Hepatocyte (in vitro differentiated cells): ENCODE measurements around the gene INSR. TPM values are rescaled to one million over a fixed set of nuclear protein-coding genes. Genes with fewer than 3 reads are reported as not detected.

ENCODE experiments used
- DNase-seq: peaks from one replicate; pipeline ENCODE4 v3.0.0-alpha.2; 2016; ENCODE audit warnings: low spot score
- H2AFZ ChIP-seq: fragments of 200-600 bp; sonication (generic); 2 replicates; pipeline ENCODE4 v1.6.0; 2016; ENCODE audit warnings: antibody characterized with exemption, mild to moderate bottlenecking
- H3K27ac ChIP-seq: fragments of 200-600 bp; sonication (generic); 2 replicates; pipeline ENCODE4 v1.5.1; 2016; ENCODE audit warnings: mild to moderate bottlenecking
- H3K27me3 ChIP-seq: fragments of 200-600 bp; sonication (generic); 2 replicates; pipeline ENCODE4 v1.6.1; 2016
- H3K36me3 ChIP-seq: fragments of 200-600 bp; sonication (generic); replicated peaks from 2 replicates; pipeline ENCODE4 v1.5.1; 2016; ENCODE audit warnings: low read depth; ENCODE audit not compliant: insufficient read depth
- H3K4me1 ChIP-seq: fragments of 200-600 bp; sonication (generic); 2 replicates; pipeline ENCODE4 v1.5.1; 2016; ENCODE audit warnings: mild to moderate bottlenecking, moderate library complexity; ENCODE audit not compliant: insufficient read depth
- H3K4me2 ChIP-seq: fragments of 200-600 bp; sonication (generic); 2 replicates; pipeline ENCODE4 v1.6.0; 2016
- H3K4me3 ChIP-seq: fragments of 200-600 bp; sonication (generic); 2 replicates; pipeline ENCODE4 v1.5.1; 2016; ENCODE audit warnings: mild to moderate bottlenecking
- H3K79me2 ChIP-seq: fragments of 200-600 bp; sonication (generic); 2 replicates; pipeline ENCODE4 v1.6.0; 2017; ENCODE audit warnings: mild to moderate bottlenecking
- H3K9me2 ChIP-seq: fragments of 200-600 bp; sonication (generic); replicated peaks from 2 replicates; pipeline ENCODE4 v1.6.0; 2017; ENCODE audit warnings: mild to moderate bottlenecking; ENCODE audit not compliant: insufficient read depth
- H3K9me3 ChIP-seq: fragments of 200-600 bp; sonication (generic); 2 replicates; pipeline ENCODE4 v1.5.1; 2016; ENCODE audit warnings: low read depth, mild to moderate bottlenecking
- H4K20me1 ChIP-seq: fragments of 200-600 bp; sonication (generic); 2 replicates; pipeline ENCODE4 v1.6.0; 2016; ENCODE audit warnings: mild to moderate bottlenecking; ENCODE audit not compliant: insufficient read depth, poor library complexity, severe bottlenecking
- CTCF ChIP-seq: fragments of 200-600 bp; sonication (generic); IDR thresholded peaks from 2 replicates; pipeline ENCODE4 v1.5.1; 2016; ENCODE audit warnings: antibody characterized with exemption, mild to moderate bottlenecking; ENCODE audit not compliant: poor library complexity
- EZH2 ChIP-seq: fragments of 200-600 bp; sonication (generic); IDR thresholded peaks from 2 replicates; pipeline ENCODE4 v1.6.1; 2016; ENCODE audit warnings: antibody characterized with exemption, mild to moderate bottlenecking, borderline replicate concordance
- EZH2phosphoT487 ChIP-seq: fragments of 200-600 bp; sonication (generic); IDR thresholded peaks from one replicate; pipeline ENCODE4 v1.6.1; 2018; ENCODE audit warnings: antibody characterized with exemption, mild to moderate bottlenecking, low read depth, moderate library complexity; ENCODE audit not compliant: unreplicated experiment, severe bottlenecking
- WGBS: methylation state at CpG from one replicate; pipeline ENCODE4 v1.1.6; 2016; ENCODE audit warnings: low lambda C conversion rate; ENCODE audit errors: missing lambda C conversion rate; 5-methylcytosine and 5-hydroxymethylcytosine counted together
- polyA plus RNA-seq: library from polyadenylated mRNA; unstranded; fragments of >200 nt; fragmentation: Nextera tagmentation; extraction: Ambion mirVana; gene quantifications from 2 replicates; pipeline ENCODE4 v1.2.1, GENCODE V29; 2016
- total RNA-seq: library from RNA; depleted of rRNA; stranded (reverse); fragments of >200 nt; gene quantifications from 2 replicates; pipeline ENCODE4 v1.2.3, GENCODE V29; 2014

Gene INSR
- total and polyA plus RNA-seq, 2 experiments from 2014 or later = 17.0 to 59.0 TPM

- H3K27me3 ChIP-seq = no peaks in the 10 kb centered on the region
- H4K20me1 ChIP-seq = no peaks in the 10 kb centered on the region
- no peaks in the 10 kb centered on the region for H3K9me3 ChIP-seq
- no peak overlapping the region for H3K4me2 ChIP-seq
- no peak for TF ChIP-seq EZH2phosphoT487
- TF ChIP-seq CTCF = no peak
- no peak for TF ChIP-seq EZH2
- no peak for DNase-seq
- H3K4me3 ChIP-seq = no peak overlapping the region
- no peak overlapping the region for H2AFZ ChIP-seq
- no peaks in the 10 kb centered on the region for H3K79me2 ChIP-seq
- H3K36me3 ChIP-seq = no peaks in the 10 kb centered on the region
- H3K9me2 ChIP-seq = no peaks in the 10 kb centered on the region
- H3K27ac ChIP-seq = no peak overlapping the region
- 80% methylated on average over 7 of the region's 7 CpGs for WGBS
- H3K4me1 ChIP-seq = no peaks in the 10 kb centered on the region
Observed at GRCh38 chr19:7307590-7308218, 13.5 kb upstream of the INSR start.

DNA sequence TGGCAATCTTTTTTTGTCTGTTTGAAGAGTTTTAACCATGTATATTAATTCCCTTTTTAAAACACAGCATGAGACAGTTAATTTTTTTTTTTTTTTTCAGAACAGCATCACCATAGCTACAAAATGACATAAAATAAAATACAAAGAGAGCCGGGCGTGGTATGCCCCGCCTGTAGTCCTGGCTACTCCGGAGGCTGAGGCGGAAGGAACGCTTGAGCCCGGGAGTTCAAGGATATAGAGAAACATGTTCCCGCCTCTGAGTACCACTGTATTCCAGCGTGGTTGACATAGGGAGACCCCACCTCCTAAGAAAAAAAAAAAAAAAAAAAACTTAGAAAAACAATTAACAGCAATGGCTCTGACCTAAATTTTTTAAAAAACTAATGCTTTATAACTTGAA lies 10.0 kb upstream of the INSR start:
- DNase-seq = no peak
- no peak overlapping the region for H3K4me2 ChIP-seq

DNA sequence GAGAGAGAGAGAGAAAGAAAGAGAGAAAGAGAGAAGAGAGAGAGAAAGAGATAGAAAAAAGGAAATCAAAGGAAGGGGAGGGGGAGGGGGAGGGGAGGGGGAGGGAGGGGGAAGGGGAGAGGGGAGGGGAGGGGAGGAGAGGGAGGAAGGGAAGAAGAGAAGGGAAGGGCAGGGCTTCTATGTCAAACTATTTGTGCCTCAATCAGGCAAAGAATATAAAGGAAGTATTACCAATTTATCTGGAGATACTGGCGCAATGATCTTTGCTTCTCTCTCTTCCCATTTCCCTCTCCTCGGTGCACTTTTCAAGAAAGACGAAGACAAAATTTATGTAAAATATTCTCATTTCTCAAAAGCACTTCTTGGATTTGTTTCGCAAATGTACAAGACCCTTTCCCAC lies 9.3 kb upstream of the INSR start:
- Histone ChIP-seq H3K36me3 (no peaks in the 10 kb centered on the region), H3K27ac (no peak overlapping the region), H4K20me1 (no peaks in the 10 kb centered on the region), H3K9me2 (no peaks in the 10 kb centered on the region), H3K27me3 (no peaks in the 10 kb centered on the region), H3K4me1 (no peaks in the 10 kb centered on the region), H3K4me3 (no peak overlapping the region), H3K79me2 (no peaks in the 10 kb centered on the region), H2AFZ (no peak overlapping the region), H3K9me3 (no peaks in the 10 kb centered on the region), H3K4me2 (no peak overlapping the region)
- WGBS = 91% methylated on average over 4 of the region's 4 CpGs
- no peak for TF ChIP-seq EZH2
- TF ChIP-seq CTCF = no peak
- no peak for TF ChIP-seq EZH2phosphoT487
- DNase-seq = no peak

More for the DNA sequence above, 10.0 kb upstream of the INSR start:
- Histone ChIP-seq H2AFZ (no peak overlapping the region), H3K27me3 (no peaks in the 10 kb centered on the region), H4K20me1 (no peaks in the 10 kb centered on the region), H3K4me1 (no peaks in the 10 kb centered on the region), H3K27ac (no peak overlapping the region), H3K4me3 (no peak overlapping the region), H3K9me2 (no peaks in the 10 kb centered on the region), H3K36me3 (no peaks in the 10 kb centered on the region), H3K9me3 (no peaks in the 10 kb centered on the region), H3K79me2 (no peaks in the 10 kb centered on the region)
- 78% methylated on average over 9 of the region's 9 CpGs for WGBS
- TF ChIP-seq EZH2phosphoT487 (no peak), EZH2 (no peak), CTCF (no peak)

DNA sequence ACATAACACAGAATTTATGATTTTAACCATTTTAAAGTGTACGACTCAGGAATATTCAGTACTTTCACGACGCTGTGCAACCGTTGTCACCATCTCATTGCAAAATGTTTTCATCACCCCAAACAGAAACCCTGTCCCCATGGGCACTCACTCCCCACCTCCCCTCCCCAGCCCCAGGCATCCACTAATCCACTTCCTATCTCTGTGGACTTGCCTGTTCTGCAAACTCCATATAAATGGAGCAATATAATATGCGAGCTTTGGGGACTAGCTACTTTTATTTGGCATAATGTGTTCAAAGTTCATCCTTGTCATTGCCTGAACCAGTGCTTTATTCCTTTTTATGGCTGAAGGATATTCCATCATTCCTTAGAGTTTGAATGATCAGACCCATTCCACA lies 7.3 kb upstream of the INSR start:
- Histone ChIP-seq H2AFZ (no peak overlapping the region), H3K4me3 (no peak overlapping the region), H3K4me2 (no peak overlapping the region), H4K20me1 (no peaks in the 10 kb centered on the region), H3K79me2 (no peaks in the 10 kb centered on the region), H3K4me1 (no peaks in the 10 kb centered on the region), H3K9me2 (no peaks in the 10 kb centered on the region), H3K27ac (no peak overlapping the region), H3K9me3 (no peaks in the 10 kb centered on the region), H3K27me3 (no peaks in the 10 kb centered on the region), H3K36me3 (no peaks in the 10 kb centered on the region)
- TF ChIP-seq EZH2 (no peak), CTCF (no peak), EZH2phosphoT487 (no peak)
- DNase-seq = no peak
- 81% methylated on average over 5 of the region's 5 CpGs for WGBS
